C1 segment of cervical spinal cord (tissue), 14 donors: ENCODE data around the gene KDM6A.
A peak's percentile ranks its signal among the peaks of the same experiment; 100 is the strongest.
"Not testable (repeated sequence)": the region's sequence is repeated elsewhere in the genome, so short reads cannot be mapped to it uniquely, and the experiment has no call there.

Experiments
- DNase-seq, 14 donors: peaks; one replicate each; lab custom pipeline; 2025; lab: John Stamatoyannopoulos, UW

Gene KDM6A

DNA sequence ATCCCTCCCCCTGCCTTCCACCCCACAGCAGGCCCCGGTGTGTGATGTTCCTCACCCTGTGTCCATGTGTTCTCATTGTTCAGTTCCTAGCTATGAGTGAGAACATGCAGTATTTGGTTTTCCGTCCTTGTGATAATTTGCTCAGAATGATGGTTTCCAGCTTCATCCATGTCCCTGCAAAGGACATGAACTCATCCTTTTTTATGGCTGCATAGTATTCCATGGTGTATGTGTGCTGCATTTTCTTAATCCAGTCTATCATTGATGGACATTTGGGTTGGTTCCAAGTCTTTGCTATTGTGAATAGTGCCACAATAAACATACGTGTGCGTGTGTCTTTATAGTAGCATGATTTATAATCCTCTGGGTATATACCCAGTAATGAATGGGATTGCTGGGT lies 200.0 kb downstream of the KDM6A start:
- DNase-seq: not testable (repeated sequence)

DNA sequence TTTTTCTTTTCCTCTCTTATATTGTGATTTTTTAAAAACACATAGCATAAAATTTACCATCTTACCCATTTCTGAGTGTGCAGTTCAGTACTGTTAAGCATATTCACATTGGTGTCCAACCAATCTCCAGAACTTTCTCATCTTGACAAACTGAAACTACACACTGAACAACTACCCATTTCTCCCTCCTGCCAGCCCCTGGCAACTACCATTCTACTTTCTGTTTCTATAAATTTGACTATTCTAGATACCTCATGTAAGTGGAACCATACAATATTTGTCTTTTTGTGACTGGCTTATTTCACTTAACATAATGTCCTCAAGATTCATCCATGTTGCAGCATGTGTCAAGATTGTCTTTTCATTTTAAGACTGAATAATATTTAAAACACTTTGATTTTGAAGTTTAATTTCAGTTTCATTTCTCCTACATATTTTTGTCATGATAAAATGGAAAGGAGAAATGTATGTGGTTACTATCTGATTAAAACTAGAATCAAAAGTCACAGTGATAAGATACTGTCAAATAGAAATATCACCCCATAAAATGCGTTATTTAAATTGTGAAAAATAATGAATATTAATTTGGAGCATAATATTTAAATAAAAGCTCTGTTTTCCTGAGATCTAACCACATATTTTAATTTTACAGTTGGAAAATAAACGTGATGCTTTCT lies 204.9 kb downstream of the KDM6A start:
- no peak for DNase-seq

DNA sequence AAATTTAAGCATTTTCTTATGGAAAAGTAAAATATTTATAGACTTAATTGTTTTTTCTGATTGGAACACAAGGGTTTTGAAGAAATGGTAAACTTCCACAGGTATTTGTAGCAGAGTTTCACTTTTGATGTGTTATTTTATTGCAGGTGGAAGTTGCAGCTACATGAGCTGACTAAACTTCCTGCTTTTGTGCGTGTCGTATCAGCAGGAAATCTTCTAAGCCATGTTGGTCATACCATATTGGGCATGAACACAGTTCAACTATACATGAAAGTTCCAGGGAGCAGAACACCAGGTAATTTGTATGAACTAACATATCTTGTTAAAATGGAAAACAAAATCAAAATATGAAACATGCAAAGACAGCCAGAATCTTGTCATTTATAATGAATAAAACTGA lies 210.3 kb downstream of the KDM6A start:
- DNase-seq: no peak

DNA sequence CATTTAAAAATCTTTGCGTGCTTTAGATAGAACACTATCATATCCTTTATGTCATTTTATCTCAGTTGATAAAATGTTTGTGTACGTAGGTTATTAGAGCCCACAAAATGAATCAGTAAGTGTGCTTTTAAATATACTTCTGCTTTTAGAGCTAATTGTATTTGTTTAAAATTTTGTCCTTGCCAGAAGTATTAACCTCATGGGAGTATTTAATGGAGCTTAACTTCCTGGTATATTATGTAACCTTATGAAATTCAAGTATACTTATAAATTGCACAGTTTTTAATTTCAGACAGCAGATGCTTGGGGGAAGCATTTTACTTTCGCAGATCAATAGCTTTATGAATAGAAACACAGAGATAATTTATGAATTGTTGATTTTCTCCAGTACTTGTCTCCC lies 237.5 kb downstream of the KDM6A start:
- DNase-seq: no peak

DNA sequence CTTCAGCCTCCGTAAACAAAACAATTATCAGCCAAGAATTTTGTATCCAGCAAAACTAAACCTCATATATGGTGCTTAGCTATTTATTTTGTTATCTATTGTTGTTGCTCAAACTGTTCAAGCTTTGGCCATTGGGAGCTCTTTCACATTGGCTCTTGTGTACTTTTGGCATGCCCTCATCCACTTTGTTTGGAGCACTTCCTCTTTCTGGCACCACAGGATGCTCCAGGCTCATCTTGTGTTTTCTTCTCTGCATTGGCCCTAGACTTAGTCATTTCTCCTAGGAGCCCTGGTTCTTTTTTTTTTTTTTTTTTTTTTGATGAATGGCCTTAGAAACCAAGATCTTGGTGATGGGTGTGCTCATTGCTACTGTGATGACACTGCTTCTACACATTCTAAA lies 253.2 kb downstream of the KDM6A start:
- no peak for DNase-seq

DNA sequence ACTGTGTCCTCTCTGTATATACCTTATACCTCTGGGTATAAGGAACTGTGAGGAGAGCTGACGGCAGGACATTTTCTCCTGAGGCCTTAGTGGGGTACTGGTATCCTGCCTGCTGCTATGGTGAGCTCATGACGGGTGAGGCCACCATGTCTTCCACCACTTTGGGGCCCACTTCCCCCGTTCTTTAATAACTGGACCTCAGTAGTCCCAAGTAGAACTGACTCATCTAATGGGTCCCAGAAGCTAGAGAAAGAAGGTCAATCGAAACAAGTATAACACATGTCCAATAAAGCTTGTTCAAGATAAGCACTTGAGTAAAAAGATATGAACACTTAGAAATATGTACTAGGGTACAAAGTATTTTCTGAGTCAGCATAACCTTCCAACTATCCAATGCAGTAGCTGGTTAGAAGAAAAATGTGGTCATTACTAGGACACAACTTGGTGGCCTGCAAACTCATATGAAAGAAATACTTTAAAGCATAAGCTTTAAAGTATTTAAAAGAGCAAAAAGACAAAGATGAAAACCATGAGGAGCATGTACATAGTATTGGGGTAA lies 256.0 kb downstream of the KDM6A start:
- no peak for DNase-seq

DNA sequence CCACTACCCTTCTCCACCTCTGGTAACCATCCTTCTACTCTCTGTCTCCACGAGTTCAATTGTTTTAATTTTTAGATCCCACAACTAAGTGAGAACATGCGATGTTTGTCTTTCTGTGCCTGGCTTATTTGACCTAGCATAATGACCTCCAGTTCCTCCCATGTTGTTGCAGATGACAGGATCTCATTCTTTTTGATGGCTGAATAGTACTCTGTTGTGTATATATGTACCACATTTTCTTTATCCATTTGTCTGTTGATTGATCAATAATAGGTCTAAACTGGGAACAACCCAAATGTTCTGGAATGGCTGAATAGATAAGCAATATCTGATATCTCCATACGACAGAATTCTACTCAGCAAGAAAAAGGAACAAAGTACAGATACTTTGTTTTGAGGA lies 260.5 kb downstream of the KDM6A start:
- DNase-seq: no peak

DNA sequence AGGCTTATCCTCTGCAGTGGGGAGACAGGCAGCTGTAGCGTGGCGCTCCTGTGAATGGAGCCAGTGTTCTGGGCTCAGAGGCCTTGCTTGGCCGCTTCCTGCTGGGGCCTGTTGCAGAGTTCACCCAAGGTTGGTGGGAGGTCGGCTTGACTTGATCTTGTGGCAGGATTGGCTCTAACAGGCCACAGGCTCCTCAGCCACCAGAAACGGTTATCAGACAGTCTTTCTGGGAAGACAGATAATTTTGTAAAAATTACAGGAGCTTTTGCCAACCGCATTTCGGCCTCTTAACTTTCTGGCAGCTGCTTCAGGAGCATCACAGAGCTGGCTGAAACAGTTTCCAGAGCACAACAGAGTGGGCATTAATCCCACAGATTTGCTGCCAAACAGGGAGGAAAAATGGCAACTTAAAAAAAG lies 261.3 kb downstream of the KDM6A start:
- peak in 11 of 14 donors; percentile 14 to 78 (median 58) for DNase-seq

DNA sequence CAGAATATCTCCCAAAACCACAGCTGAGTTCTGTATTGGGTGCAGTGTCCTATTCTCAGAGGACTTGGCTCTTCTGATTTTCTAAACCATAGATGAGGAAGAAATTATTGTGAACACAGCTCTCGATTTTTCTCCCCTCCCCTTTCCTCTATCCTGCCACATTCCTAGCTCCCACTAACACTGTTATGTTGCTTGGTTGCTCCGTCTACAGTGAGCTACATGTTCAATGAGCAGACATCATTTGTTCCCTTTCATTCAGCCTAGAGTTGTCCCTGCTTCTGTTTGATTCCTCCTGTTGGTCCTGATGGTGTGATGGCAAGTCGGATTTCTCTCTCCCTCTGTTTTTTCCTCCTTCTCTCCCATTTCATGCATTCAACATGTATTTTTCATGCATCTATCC lies 261.8 kb downstream of the KDM6A start:
- peak in 1 of 14 donors; percentile 23 for DNase-seq

DNA sequence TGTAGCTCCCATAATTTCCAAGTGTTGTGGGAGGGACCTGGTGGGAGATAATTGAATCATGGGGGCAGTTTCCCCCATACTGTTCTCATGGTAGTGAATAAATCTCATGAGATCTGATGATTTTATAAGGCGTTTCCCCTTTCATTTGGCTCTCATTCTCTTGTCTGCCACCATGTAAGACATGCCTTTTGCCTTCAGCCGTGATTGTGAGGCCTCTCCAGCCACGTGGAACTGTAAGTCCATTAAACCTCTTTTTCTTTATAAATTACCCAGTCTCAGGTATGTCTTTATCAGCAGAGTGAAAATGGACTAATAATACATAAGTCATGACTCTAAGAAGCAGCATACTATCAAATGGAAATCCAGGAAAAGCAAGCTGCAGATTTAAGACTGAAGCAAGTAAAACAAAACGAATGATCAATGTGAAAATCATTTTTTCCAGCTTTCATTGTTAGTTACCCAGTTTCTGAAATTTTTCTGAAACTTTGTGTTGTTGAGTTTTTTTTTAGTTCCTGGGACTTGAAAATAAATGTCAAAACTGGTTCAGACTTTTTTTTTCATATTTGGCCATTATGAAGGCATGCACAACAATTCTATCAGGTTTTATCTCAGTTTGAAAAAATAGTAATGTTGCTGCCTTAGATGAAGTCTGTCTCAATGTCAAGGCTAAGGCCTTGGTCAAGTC lies 262.5 kb downstream of the KDM6A start:
- not testable (repeated sequence) for DNase-seq

DNA sequence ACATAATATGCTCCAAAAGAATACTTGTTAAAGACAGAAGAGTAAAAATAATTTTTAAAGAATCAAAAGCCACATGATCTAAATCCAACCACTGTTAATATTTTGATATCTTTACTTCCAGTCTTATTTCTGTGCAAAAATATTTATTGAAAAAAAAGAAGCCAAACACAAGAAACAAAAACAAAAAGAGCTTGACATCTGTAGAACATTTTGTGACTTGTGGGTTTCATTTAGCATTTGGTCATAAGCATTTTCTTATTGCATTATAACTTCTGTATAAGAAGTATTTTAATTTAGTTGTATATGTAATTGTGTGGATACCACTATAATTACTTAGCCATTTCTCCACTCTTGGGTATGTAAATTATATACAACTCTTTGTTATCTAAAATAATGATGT lies 264.5 kb downstream of the KDM6A start:
- DNase-seq: no peak

DNA sequence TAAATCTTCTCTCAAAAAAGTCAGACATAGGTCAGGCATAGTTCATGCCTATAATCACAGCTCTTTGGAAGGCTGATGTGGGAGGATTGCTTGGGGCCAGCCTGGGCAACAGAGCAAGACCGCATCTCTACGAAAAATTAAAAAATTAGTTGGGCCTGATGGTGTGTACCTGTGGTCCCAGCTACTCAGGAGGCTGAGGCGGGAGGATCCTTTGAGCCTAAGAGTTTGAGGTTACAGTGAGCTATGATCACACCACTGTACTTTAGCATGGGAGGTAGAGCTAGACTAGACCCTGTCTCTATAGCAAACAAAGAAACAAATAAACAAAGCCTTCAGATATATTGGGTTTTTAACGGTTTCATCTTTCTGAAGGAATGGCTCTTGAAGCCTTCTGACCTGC lies 265.5 kb downstream of the KDM6A start:
- no peak for DNase-seq

DNA sequence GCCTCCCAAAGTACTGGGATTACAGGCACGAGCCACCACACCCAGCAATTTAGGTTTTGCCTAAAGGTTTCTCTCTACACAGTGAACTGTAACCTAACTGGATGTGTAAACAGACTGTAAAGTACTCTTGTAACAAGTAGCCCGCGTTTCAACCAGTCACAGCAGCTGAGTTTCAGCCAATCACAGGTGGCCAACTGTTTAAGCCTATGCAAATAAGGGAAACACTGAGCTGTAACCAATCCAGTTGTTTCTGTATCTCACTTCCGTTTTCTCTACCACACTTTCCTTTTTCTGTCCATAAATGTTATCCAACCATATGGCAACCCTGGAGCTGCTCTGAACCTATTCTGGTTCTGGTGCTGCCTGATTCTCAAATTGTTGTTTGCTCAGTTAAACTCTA lies 267.8 kb downstream of the KDM6A start:
- DNase-seq: no peak

DNA sequence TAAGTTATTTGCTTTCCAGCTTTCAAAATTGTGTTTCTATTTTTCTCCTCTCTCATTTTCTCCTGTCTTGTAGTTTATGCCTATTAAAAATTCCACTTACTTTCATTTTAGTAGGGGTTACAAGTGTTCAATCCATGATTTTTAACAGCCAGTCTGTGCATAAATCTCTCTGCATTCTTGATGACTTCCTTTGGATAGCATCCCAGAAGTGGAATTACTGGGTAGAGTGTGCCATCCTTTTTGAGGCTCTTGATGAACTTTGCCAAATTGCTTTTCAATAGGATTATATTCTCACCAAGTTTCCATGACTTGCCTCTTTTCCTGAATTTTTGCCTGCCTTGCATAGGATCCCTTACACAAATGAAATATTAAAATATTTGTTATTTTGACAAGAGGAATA lies 269.2 kb downstream of the KDM6A start:
- no peak for DNase-seq

DNA sequence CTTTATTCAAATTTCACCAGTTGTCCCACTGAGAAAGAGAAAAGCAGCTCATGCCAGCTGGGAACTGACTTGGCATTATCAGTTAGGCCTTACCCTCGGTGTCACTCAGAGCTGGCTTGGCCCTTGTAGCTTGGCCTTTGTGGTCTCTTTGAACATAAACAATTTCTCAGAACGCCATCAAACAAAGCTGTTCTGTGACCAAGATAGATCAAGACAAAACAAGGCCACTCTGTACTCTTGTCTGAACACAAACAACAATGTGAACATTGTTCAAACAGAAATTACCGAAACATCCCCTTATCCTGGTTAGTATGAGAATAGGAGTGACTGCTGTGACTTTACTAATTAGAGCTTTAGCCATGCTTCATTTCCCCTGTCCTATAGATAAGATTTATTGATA lies 270.5 kb downstream of the KDM6A start:
- peak in 10 of 14 donors; percentile 16 to 77 (median 48) for DNase-seq

DNA sequence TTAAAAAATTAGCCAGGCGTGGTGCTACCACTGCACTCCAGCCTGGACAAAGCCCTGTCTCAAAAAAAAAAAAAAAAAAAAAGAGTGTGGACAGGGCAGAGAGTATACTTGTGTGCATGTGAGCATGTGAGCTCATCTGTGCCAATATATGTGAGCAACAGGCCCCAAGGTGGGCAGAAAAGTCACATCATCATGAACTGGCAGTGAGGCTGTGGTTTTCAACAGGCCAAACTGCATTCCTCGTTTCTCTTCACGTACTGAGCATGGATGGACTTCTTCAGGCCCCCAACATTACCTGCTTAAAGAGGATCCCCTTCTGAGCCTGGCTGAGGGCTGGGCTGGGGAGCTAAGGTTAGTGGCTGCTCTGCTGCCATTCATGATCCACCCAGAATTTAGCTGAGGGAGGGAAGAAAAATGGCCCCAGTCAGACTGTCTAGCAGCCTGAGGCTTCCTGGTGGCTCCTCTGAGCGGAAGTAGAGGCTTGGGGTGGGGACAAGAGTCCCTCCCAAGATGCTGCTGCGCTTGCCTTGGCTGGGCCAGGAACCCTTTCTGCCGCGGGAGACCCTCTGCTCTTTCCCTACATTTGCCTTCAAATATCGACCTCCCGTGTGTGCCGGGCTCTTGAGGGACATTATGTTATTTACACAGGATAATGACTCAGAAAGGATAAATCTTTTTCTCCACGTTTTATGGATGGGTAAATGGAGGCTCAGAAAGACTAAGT lies 272.7 kb downstream of the KDM6A start:
- no peak for DNase-seq

DNA sequence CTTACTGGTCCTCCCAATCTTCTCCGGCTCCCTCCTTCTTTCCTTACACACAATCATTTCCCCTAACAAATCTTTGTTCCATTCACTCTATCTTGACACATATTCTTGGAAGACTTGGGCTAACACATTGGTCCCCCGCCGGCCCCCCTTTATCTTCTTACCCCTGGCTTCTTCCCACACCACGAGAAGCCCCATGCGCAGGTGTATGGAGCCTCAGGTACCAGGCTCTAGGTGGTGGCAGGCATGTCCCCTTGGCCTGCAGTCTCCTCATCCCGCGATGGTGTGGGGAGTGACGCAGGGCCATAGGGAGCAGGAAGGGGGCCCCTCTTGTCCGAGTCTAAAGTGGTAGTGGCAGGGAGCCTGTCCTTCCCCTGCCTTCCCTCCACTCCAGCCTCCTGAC lies 277.8 kb downstream of the KDM6A start:
- DNase-seq: no peak

DNA sequence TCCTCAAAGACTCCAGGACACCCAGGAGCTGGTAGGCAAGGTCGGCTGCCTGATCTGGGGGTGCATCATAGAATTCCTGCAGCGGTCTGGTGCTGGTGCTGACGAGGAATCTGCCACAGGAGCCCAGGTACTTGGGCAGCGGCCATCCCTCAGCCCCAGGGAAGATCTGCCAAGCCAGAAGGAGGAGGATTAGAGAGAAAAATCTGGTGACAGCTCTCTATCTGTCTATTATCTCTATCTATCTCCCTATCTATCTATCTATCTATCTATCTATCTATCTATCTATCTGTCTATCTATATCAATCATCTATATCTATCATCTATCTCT lies 281.0 kb downstream of the KDM6A start:
- DNase-seq: peak in 1 of 14 donors; percentile 69

DNA sequence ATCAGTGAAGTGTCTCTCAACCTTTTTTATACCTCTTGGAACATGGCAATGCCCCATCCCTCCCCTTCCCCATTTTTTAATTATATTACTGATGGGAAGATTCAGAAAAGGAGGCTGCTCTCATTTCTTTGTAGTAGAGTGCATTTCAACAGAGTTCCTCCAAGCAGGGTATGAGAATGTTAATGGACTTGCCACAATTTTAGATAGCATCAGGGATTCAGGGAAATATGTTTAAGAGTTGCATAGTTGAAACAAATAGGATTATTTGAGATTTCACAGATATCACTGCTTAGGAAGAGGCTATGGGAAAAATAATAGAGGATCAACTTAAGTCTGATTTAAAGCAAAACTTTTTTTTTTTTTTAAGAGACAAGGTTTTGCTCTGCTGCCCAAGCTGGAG lies 281.5 kb downstream of the KDM6A start:
- DNase-seq: no peak

DNA sequence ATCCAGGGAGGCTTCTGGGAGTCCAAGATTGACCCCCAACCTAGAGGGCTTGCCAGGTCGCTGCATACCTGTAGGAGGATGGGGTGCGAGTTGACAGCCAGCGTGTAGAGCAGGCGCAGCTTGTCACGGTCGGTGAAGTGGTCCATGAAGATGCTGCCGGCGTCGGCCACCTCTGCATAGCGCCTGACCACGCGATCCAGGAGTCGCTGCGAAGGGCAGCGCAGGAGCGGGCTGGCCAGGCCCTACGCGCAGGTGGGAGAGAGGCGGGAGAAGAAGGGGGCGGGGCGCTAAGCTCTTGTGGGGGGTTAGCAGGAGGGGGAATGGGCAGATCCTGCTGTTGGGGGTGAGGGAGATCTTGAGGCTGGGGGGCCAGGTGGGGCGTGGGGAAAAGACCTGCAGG lies 284.7 kb downstream of the KDM6A start:
- no peak for DNase-seq
